Activated CD8-positive, alpha-beta memory T cell treated with anti-CD3 and anti-CD28 coated beads, Interleukin-2, amount 50 U/mL, for 24 hours (primary cell): ENCODE results near the gene CCDC38.
"Not testable (repeated sequence)": the region's sequence is repeated elsewhere in the genome, so short reads cannot be mapped to it uniquely, and the experiment has no call there.

ENCODE experiments used
- DNase-seq: peaks from one replicate; pipeline ENCODE4 v3.0.0-alpha.2; 2020; ENCODE audit errors: extremely low read depth

Gene CCDC38

GRCh38 chr12:95942524-95943329, at the start of gene CCDC38:
TSS of gene CCDC38 (minus strand) at chr12:95942614. CDS start at chr12:95936509, 6,105 bp downstream.
- DNase-seq: peak; percentile 63

GRCh38 chr12:95990136-95990535, 47.7 kb upstream of the CCDC38 start:
- no peak for DNase-seq

GRCh38 chr12:95989504-95990123, 47.2 kb upstream of the CCDC38 start:
- no peak for DNase-seq

- no peak for DNase-seq
These were observed 46.3 kb upstream of the CCDC38 start for GRCh38 chr12:95988506-95989275.

- no peak for DNase-seq
These were observed 44.5 kb upstream of the CCDC38 start for GRCh38 chr12:95986635-95987570.

GRCh38 chr12:95984682-95985081, 42.3 kb upstream of the CCDC38 start:
- no peak for DNase-seq

- DNase-seq: no peak
These were observed 40.2 kb upstream of the CCDC38 start for GRCh38 chr12:95982602-95983001.

- DNase-seq: no peak
These were observed 38.0 kb upstream of the CCDC38 start for GRCh38 chr12:95980437-95980836.

- no peak for DNase-seq
These were observed 36.4 kb upstream of the CCDC38 start for GRCh38 chr12:95978774-95979173.

GRCh38 chr12:95978351-95978750, 35.9 kb upstream of the CCDC38 start:
- DNase-seq: no peak

GRCh38 chr12:95977764-95978305, 35.4 kb upstream of the CCDC38 start:
- no peak for DNase-seq

- DNase-seq: no peak
These were observed 34.0 kb upstream of the CCDC38 start for GRCh38 chr12:95976416-95976832.

- DNase-seq: no peak
These were observed 33.1 kb upstream of the CCDC38 start for GRCh38 chr12:95975491-95975890.

- no peak for DNase-seq
These were observed 31.9 kb upstream of the CCDC38 start for GRCh38 chr12:95974358-95974757.

GRCh38 chr12:95972832-95973456, 30.5 kb upstream of the CCDC38 start:
- no peak for DNase-seq

GRCh38 chr12:95970905-95971304, 28.5 kb upstream of the CCDC38 start:
- no peak for DNase-seq

GRCh38 chr12:95969116-95969515, 26.7 kb upstream of the CCDC38 start:
- DNase-seq: not testable (repeated sequence)

GRCh38 chr12:95967301-95967700, 24.9 kb upstream of the CCDC38 start:
- DNase-seq: no peak

- DNase-seq: no peak
These were observed 24.0 kb upstream of the CCDC38 start for GRCh38 chr12:95966287-95966870.

GRCh38 chr12:95963096-95963495, 20.7 kb upstream of the CCDC38 start:
- DNase-seq: no peak
